Measurements from ENCODE around the gene ANKS1B. TPM values are rescaled to one million over a fixed set of nuclear protein-coding genes. Genes with fewer than 3 reads are reported as not detected.
"Not testable (repeated sequence)": the region's sequence is repeated elsewhere in the genome, so short reads cannot be mapped to it uniquely, and the experiment has no call there.

Gene ANKS1B
- polyA plus RNA-seq, 3 donors = 4.2 to 5.4 (median 4.8) TPM

- no peak for DNase-seq
These were observed 604.0 kb downstream of the ANKS1B start for GRCh38 chr12:99380701-99381100.

GRCh38 chr12:99374023-99374422 is 610.7 kb downstream of the ANKS1B start:
- DNase-seq = no peak

- no peak for DNase-seq
These were observed 612.3 kb downstream of the ANKS1B start for GRCh38 chr12:99372257-99372920.

- peak; percentile 40 for DNase-seq
These were observed 614.2 kb downstream of the ANKS1B start for GRCh38 chr12:99370421-99371138.

GRCh38 chr12:99367181-99367580 is 617.6 kb downstream of the ANKS1B start:
- no peak for DNase-seq

GRCh38 chr12:99352269-99352668 is 632.5 kb downstream of the ANKS1B start:
- DNase-seq = no peak

- no peak for DNase-seq
These were observed 640.8 kb downstream of the ANKS1B start for GRCh38 chr12:99343960-99344359.

- no peak for DNase-seq
These were observed 645.1 kb downstream of the ANKS1B start for GRCh38 chr12:99339663-99340062.

GRCh38 chr12:99334285-99335056 is 650.3 kb downstream of the ANKS1B start:
- DNase-seq = no peak

GRCh38 chr12:99332936-99333591 is 651.7 kb downstream of the ANKS1B start:
- no peak for DNase-seq

- no peak for DNase-seq
These were observed 654.5 kb downstream of the ANKS1B start for GRCh38 chr12:99330216-99330615.

GRCh38 chr12:99321210-99321609 is 663.5 kb downstream of the ANKS1B start:
- DNase-seq = not testable (repeated sequence)

GRCh38 chr12:99311373-99311772 is 673.4 kb downstream of the ANKS1B start:
- no peak for DNase-seq

GRCh38 chr12:99309812-99310211 is 674.9 kb downstream of the ANKS1B start:
- DNase-seq = no peak

- no peak for DNase-seq
These were observed 681.9 kb downstream of the ANKS1B start for GRCh38 chr12:99302874-99303273.

- no peak for DNase-seq
These were observed 697.6 kb downstream of the ANKS1B start for GRCh38 chr12:99287136-99287535.

GRCh38 chr12:99284161-99284560 is 700.6 kb downstream of the ANKS1B start:
- DNase-seq = no peak

- no peak for DNase-seq
These were observed 702.1 kb downstream of the ANKS1B start for GRCh38 chr12:99282624-99283023.

- no peak for DNase-seq
These were observed 702.6 kb downstream of the ANKS1B start for GRCh38 chr12:99282086-99282485.

GRCh38 chr12:99281277-99281676 is 703.5 kb downstream of the ANKS1B start:
- DNase-seq = no peak

- DNase-seq = no peak
These were observed 705.8 kb downstream of the ANKS1B start for GRCh38 chr12:99278899-99279298.

Data from renal pelvis (tissue), 4 donors.